Eye (tissue), 1 donor: ENCODE results near the gene GAL.
"Not testable (repeated sequence)": the region's sequence is repeated elsewhere in the genome, so short reads cannot be mapped to it uniquely, and the experiment has no call there.

Experiments used
- DNase-seq: peaks from one replicate; pipeline ENCODE4 v3.0.0-alpha.2; 2015

GAL gene, protein sequence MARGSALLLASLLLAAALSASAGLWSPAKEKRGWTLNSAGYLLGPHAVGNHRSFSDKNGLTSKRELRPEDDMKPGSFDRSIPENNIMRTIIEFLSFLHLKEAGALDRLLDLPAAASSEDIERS

DNA sequence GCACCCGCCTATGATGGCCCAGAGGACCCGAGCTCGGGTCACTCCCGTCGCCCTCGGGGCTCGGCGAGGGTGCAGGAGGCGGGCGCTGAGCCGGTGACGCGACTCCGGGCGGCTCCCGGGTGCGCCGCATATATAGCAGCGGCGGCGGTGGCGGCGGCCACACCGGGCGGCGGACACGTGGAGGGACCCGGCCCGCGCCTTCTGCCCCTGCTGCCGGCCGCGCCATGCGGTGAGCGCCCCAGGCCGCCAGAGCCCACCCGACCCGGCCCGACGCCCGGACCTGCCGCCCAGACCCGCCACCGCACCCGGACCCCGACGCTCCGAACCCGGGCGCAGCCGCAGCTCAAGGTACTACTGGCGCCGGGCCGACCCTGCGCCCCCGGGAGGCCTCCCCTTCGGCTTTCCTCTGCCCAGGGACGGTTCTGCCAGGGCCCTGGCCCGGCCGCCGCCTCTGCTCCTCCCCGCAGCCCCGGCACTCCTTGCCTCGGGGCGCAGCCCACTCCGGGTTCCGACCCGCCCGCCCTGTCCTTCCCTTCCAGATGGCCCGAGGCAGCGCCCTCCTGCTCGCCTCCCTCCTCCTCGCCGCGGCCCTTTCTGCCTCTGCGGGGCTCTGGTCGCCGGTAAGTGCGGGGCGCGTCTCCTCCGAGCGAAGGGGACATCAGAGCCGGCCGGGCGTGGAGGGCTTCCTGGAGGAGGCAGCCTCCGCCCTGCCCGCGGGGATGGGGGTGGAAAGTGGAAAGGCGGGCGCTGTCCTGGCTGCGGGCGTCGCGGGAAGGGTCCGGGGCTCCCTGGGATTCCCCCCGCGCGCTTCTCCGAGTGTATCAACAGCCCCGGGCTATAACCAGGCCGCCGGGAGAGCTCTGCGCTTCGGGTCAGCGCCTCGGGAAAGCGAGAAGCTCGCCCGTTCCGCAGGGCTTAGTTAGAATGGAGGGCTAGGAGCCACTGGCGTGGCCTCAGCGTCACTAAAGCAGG is at the start of gene GAL:
GAL (plus strand) TSS at position 160 of the 972 bp plus-strand sequence; CDS start at position 540, 380 bp downstream.
- DNase-seq = peak; percentile 56

DNA sequence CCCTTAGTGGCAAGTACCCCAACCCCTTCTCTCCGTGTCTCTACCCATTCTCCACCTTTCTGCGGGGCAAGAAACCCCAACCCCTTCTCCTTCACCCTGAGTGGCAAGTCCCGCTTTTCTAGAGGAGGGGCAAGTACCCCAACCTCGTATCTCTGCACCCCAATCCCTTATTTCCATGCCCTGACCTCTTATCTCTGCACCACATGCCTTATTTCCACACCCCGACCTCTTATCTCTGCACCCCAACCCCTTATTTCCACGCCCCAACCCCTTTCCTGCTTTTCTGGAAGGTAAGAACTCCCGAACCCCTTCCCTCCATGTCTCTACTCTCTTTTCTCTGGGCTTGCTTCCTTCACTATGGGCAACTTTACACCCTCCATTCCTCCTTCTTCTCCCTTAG is 49.7 kb upstream of the GAL start:
- not testable (repeated sequence) for DNase-seq

DNA sequence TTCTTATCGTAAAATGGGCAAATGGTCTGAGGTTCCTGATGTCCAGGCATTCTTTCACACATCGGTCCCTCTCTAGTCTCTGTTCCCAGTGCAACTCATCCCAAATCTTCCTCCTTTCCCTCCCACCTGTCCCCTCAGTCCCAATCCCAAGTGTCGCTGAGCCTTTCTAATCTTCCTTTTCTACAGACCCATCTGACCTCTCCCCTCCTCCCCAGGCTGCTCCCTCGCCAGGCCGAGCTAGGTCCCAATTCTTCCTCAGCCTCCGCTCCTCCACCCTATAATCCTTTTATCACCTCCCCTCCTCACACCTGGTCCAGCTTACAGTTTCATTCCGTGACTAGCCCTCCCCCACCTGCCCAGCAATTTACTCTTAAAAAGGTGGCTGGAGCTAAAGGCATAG is 49.2 kb upstream of the GAL start:
- not testable (repeated sequence) for DNase-seq

DNA sequence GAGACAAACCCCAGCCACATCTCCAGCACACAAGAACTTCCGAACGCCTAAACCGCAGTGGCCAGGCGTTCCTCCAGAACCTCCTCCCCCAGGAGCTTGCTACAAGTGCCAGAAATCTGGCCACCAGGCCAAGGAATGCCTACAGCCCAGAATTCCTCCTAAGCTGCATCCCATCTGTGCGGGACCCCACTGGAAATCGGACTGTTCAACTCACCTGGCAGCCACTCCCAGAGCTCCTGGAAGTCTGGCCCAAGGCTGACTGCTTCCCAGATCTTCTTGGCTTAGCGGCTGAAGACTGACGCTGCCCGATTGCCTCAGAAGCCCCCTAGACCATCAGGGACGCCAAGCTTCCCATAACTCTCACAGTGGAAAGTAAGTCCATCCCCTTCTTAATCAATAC is 48.5 kb upstream of the GAL start:
- not testable (repeated sequence) for DNase-seq

DNA sequence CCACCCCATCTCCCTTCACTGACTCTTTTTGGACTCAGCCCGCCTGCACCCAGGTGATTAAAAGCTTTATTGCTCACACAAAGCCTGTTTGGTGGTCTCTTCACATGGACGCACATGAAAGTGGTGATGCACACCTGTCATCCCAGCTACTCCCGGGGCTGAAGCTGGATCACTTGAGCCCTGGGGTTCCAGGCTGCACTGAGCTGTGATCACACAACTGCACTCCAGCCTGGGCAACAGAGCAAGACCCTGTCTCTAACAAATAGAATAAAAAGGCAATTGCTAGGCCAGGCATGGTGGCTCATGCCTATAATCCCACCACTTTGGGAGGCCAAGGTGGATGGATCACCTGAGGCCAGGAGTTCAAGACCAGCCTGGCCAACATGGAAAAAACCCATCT is 45.0 kb upstream of the GAL start:
- DNase-seq = not testable (repeated sequence)

DNA sequence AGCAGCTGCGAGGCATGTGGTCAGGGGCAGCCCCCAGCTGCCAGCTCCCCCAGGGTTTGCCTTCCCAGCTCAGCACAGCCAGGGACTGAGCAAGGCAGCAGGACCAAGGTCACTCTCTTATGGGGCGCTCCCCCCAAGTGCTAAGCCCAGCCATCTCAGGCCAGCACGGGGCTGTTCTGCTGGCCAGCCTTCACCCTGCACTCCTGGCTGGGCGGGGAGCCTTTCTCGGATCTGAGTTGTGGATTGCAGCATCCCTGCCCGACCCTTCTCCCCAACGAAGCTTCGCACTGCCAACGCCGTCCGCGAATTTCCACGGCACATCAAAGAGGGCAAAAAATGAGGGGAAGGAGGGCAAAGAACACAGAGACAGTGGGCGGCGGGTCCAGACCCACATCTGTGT is 42.5 kb upstream of the GAL start:
- DNase-seq = no peak

DNA sequence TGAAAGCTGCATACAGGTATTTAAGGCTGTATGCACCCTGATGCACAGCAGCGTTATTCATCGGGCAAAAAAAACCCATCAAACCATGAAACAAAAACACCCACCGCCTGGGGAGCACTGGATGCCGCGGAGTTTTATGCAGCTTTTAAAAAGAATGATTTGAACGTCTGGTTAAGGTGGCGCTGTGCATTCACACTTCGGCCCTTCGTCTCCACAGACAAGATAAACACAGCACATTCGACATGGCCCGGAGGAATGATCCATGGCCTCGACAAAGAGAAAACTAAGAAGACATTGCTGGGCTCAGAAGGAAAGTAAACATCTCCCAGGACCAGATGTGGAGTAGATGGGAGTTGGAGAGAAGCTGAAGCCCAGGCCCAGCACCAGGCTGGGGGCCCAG is 40.8 kb upstream of the GAL start:
- no peak for DNase-seq

DNA sequence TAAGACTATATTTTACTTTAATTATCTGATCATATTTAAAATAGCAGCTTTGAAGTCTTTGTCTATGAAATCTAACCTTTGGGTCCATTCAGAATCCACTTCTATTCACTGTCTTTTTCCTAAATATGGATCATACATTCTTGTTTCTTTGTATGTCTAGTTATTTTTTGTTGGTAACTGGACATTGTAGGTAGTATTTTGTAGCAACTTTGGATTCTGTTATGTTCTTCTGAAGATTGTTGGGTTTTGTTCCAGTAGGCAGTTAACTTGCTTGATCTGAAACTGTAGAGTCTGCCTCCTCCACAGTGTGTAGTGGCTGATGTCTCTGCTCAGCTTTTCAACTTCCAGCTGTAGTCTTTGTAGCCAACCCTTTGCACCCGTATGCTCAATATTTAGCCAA is 37.5 kb upstream of the GAL start:
- no peak for DNase-seq

DNA sequence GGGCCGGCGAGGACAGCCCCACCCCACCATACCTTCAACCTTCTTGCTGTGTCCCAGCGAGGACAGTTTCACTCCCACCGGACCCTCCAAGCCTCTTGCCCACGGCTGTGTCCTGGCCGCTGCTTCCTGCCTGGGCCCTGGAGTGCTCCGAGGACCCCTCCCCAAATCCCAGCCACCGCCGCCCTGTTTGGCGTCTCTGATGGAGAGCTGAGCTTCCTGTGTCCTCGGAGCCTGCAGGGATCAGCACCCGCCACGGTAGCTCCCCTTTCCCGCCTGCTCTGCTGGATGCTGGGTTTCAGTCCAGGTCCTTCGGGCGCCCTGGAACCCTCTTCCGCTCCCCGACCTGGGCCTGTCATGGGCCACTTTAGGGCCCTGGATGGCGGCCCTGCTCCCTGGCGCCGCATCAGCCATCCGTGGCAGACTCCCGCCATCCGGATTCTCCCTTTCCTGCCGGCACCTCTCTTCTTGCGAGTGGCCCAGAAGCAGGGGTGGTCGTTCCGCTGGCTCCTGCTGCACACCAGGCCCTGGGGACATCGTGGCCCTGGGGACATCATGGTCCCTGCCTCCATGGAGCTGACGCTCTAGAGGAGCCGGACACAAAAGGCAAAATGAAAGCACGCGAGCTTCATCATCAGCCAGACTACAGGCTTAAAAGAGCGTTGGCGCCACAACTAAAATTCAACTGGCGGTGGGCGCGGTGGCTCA is 34.3 kb upstream of the GAL start:
- DNase-seq = no peak

DNA sequence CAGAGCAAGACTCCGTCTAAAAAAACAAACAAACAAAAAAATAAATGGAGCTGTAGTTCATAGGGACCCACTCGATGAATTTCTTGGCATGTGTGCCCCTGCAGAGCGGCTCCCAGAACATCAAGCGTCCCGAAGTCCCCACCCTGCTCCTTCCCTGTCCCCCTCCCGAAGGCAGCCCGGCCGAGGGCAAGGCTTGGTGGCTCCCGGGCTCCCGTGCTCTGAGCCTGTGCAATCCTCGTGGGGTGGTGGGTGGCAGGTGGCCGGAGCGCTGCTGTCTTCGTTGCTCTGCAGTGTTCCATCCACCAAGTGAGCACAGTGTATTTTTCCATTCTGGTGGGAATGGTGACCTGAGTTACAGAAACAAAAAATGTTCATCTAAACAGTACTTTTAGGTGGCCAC is 33.5 kb upstream of the GAL start:
- no peak for DNase-seq

DNA sequence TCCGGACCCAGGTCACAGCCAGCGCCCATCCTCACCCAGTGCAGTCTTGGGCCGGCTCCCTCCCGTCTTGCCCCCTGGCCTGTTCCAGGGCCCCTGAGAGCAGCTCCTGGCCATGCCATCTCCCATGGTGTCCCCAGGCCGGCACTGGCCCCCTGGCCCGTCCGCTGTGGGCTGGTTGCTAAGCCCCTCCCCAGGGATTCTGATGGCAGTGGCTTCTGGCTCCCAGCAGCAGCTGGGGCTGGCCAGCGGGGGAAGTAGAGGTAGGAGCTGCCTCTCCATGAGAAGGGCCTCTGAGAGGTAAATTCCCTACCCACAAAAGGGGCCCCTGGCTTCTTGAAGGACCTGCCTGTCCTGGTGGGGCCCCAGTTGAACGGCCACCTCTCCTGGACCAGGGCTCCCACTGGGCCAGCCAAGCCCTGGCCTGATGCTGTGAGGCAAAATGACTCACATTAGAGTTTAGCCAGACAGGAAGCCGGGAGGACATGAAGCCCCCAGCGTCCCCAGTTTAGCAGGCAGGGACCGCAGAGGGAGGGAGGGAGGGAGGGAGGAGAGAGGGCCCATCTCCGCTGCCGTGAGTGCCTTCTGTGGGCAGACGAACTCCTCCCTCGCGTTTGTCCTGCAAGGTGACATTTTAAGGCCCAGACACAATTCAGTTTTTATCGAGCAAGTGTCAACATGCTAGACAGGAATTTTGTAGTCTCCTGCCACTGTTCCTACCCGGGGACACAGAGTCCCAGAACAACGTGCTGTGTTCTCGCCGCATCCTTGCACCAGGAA is 32.9 kb upstream of the GAL start:
- no peak for DNase-seq

DNA sequence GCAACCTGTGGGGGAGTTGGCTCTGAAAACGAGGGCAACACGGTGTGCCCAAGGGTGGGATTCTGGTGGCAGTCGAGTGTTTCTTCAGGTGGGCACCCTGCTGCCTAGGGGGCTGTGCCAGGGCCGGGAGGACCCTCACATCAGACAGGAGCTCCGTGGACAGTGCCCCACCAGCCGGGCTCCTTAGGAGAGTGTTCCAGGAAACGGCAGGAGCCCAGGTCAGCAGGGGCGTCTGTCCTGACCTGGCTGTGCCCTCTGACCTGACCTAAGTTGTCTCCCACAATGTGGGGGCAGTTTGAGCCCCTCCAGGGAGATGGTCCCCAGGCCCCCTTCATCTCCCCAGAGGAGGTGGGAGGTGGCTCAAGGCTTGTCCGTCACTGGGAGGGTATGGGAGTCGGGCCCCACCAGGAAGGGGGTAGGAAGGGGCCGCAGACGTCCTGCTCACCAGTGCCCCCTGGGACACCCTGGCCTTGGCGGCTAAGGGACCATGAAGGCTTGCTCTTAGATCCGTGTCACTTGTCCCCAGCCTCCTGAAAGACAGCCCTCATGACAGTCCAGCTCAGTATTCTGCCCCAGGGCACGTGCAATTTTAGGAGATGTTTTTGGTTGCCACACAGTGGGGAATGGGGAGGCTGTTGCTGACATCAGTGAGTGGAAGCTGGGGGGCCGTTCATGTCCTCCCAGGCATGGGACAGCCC is 32.2 kb upstream of the GAL start:
- no peak for DNase-seq

DNA sequence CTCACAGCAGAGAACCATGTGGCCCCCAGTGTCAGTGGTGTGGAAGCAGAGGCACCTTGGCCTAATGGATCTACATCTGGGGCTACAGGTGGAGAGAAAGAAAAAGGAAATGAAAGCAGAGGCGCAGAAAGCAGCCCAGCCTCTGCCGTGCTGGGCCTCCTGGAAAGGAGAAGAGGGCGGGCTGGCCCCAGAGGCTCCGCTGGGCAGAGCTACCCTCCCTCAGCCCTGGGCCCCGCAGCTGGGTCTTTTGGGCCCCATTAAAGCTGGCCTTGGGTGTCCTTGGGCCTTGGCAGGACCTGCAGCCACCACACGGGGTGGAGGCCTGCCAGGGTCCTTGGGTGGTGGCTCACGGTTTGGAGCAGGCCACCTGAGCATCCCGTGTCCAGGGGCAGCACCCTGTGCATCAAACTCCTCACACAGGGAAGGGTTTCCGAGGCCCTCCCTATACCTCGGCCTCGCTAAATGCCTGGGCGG is 31.6 kb upstream of the GAL start:
- DNase-seq = no peak

DNA sequence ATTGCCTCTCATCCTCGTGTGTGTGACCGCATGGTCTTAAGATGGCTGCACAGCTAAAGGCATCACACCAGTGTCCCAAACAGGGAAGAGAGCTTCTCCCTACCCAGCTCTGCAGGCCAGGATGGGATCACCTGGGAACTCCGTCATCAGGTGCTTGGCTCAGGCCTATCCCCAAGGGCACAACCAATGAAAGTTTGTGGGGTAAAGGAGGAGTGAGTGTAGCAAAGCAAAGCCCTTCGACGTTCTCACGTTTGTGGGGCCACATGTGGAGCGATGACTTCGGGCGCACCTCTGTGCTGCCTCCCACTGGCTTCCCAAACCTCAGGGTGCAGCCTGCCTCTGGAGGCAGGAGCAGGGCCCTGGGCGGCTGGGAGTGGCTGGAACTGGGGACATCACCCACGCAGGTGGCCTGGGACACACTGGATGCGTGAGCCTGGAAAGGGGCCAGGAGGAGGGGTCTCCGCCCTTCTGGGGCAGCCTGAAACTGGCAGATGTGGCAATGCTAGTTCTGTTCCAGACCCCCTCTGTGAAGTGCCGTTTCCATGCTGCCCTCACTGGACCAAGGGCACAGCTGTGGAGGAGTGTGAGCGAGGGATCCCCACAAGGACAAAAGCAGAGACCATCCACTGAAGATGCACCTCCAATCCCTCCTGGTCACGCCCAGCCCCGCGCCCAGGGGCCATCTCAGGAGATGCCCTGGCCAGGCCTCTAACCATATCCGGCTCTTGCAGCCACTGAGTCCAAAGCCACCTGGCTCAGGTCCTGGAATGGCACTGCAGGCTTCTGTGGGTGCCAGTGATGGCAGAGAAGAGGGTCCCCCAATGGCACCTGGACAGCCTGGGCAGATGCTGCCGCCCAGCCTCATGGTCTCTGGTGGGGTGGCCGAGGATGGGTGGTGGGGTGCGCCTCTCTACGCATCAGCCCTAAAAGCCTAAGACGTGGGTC is 30.6 kb upstream of the GAL start:
- DNase-seq = no peak

DNA sequence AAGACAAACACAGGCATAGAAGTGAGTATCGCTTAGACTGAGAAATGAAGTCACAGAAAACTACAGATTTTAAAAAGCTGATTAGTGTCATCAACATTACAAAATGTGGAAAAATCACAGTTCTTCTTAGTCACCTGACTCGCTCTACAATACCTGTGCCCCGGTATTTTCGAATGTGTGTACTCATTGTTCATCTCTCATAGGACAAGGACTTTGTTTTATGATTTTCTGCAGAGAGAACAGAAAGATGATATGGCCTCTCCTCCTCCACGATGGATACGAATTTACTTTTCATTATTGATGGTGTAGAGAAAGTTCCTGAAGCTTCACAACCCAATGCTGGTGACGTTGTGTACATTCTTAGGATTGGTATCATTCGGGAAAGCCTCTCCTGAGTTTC is 29.4 kb upstream of the GAL start:
- no peak for DNase-seq

DNA sequence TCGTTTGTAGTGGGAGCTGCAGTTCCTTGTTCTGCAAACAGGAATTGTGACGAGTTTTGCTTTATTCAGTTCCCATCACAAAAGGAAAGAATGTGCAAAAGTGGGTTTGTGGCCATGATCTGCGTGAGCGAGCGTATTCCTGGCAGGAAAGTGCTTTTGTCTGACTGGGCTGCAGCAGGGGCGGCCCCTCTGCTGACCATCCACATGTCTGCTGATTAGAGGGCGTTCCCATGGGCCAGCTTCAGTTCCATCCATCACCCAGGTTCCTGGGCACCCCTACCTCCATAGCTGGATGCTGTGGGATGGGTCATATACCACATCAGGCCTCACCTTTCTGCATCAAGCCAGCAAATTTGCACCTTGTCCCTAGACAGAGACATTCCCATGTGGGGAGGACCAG is 28.9 kb upstream of the GAL start:
- DNase-seq = no peak

DNA sequence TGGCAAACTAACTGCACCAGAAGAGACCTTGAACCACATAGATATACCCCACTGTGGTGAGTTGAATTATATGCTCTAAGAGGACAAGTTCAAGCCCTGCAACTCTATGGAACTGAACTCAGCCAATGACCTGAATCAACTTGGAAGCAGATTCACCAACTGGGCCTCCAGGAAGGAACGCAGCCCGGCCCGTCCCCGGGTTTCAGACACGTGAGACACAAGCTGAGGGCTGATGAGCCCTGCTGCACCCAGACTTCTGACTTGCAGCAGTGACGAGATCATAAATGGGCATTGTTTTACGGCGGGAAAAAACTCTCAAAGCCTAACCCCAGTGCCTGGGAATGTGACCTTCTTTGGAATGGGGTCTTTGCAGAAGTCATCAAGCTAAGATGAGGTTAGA is 28.5 kb upstream of the GAL start:
- DNase-seq = no peak

DNA sequence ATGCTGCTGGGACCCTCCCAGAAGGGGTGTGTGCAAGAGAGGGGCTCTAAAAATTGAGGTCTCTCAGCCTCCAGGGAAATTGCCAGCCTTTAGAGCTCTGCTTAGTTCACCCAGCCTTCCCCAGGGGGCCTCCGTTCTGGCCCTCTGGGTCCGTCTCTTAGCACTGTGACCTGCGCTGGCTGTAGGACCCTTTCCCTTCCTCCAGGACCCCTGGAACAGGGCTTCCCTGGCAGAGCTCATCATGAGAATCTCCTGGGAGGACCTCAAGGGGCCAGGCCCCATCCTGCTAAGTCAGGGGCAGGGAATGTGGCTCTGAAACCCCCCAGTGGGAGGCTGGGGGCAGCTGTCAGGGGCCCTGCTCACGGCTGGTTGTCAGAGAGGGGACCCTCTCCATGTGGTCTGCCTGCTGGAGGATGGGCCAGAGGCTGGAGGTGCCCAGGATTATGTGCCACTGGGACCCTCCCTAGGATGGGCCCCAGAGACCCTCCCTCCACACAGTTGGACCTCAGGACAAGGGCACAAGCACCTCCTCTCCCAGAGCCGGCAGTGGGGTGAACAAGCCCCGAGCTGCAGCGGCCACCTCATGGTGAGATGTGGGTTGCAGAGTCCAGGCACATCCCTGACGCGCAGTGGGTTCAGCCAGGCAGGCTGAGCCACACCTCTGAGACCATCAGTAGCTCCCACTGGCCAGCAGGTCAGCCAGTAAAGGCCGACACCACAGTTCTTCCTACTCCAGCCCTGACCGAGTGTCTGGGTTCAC is 27.1 kb upstream of the GAL start:
- no peak for DNase-seq

DNA sequence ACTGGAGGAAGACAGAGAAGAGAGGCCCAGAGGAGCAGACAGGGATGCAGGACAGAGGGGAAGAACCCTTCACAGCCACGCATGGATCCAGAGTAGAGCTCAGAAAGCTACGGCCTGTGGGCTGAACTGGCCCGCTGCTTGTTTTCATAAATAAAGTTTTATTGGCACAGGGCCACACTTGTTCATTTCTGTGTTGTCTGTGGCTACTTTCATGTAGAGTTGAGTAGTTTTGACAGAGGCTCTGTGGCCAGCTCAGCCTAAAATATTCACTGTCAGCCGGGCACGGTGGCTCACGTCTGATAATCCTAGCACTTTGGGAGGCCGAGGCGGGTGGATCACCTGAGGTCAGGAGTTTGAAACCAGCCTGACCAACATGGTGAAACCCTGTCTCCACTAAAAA is 26.2 kb upstream of the GAL start:
- no peak for DNase-seq

DNA sequence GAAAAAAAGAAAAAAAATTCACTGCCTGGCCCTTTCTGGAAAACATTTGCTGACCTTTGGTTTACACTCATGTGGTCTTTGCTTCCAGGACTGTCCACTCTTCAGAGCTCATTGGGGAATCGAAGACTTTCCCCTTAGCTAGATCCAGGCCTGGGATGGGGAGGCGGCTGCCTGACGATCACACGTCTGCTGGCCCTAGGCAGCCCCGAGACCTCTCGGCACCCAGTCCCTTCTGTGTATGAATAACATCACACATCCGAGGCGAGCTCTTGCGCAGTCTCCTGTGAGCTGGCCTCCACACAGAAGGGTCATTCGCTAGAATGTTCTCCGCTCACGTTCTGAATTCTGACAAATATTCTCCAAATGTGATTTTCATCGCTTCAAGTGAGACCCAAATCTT is 25.7 kb upstream of the GAL start:
- peak; percentile 32 for DNase-seq
